NCI-H128 (cell line): Measurements from ENCODE around the gene CYREN.

ENCODE experiments used
- DNase-seq: peaks from one replicate; lab custom pipeline; 2025; ENCODE audit not compliant: unreplicated experiment; lab: John Stamatoyannopoulos, UW

Gene CYREN

GRCh38 chr7:135197906-135198655, 27.6 kb upstream of the CYREN start:
- no peak for DNase-seq

DNA sequence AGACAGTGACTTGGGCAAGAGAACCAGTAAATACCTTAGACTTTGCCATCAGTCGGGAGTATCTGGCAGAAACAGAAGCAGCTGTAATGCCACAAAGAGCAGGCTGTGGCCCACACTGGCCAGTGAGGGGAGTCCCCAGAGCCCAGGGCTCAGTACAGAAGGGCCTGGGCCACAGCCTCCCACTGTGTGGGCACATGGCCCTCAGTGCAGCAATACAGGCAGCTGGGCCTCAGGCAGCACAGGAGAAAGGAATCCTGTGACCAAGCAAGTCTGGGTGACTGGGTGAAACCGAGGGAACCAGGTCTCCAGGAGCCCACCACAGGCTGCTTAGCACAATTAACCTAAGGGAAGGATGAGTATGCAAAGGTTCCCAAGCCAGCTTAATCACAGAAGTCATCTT, 26.8 kb upstream of the CYREN start:
- DNase-seq, result no peak

DNA sequence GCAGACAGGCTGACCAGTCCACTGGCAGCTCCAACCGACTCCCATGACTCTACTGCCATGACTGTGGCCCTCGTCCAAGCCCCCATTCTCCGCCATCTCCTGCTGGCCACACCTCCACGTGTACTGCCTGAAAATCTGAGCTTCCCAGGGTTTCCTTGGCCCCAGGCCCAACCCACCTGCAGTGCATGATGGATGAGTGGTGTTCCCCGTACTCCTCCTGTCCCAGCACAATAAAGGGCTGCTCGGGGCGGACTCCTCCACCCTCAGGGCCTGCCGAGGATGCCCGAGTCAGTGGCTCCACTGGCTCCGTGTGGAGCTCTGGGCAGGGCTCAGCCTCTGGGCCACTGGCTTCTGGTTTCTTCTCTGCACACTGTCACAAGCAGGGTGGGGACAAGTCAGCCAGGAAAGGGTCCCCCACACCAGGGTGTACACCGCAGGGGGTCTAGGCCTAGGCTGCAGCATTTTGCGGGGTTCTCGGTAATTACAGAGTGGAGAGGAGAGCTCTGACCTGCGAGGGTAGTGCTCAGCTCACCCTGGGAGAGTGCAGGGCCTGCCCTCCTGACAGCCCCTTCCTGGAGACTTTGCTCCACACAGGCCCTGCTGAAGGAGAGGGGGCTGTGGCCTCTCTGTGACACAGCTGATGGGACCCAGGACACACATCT, 25.6 kb upstream of the CYREN start:
- no peak for DNase-seq

DNA sequence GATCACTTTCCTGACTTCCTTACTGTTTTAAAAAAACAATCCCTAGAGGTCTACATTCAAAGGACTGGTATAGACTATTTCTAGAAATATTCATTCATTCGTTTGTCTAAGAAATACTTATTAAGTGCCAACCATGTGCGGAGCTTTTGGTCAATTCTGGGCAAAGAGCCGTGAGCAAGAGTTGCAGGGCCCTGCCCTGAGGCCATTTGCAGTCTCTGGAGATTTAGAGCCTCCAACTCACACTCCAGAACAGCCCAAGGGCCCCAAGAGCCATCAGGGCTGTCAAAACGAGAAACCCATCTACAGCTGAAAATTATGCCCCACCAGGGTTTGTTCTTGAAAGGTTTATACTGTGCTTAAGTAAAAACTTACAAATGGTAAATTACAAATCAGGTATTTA, 24.6 kb upstream of the CYREN start:
- DNase-seq, result no peak

DNA sequence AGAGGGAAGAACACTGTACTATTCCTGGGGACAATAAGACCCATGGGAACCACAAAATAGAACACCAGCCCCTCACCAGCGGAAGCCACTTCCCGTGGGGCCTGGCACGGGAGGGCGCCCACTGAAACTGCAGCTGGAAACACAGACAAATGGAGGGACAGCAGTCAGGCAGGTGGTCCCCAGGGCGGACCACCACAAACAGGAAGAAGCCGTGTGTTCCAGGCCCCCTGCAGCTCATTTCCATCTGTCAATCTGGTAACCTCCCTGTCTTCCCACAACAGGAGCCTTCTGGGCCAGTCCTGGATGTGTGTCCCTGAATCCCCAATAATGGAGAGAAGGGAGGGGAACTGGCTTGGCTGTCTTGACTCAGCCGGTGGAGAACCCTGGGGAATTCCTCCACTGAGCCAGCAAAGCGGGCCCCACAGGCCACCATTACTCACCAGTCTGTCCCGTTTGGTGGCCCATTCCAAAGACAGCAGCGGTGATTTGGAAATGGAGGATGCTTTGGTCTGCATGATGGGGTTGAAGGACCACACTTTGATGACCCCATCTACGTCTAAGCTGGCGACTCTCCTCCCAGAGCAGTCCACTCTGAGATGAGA, 24.1 kb upstream of the CYREN start:
- no peak for DNase-seq

DNA sequence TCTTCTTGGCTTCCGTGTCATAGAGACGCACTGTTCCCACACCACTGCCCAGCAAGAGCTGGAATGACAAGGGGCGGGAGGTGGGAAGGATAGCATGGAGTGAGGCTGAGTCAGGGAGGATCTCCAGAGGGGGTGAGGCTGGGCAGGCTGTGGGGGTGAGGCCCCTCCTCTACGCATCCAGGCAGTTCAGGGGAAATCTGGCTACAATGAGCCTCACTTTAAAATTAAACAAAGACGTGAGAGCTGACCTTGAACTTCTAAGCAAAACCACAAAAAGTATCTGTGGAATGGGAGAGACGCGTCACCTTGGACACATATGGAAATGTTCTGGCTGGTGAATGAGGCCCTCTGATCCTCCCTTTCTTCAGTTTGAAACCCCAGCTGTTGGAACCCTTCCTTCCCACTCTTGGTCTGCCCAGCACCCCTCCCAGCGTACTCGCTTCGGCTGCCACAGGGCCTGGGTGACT, 23.1 kb upstream of the CYREN start:
- DNase-seq, result no peak

DNA sequence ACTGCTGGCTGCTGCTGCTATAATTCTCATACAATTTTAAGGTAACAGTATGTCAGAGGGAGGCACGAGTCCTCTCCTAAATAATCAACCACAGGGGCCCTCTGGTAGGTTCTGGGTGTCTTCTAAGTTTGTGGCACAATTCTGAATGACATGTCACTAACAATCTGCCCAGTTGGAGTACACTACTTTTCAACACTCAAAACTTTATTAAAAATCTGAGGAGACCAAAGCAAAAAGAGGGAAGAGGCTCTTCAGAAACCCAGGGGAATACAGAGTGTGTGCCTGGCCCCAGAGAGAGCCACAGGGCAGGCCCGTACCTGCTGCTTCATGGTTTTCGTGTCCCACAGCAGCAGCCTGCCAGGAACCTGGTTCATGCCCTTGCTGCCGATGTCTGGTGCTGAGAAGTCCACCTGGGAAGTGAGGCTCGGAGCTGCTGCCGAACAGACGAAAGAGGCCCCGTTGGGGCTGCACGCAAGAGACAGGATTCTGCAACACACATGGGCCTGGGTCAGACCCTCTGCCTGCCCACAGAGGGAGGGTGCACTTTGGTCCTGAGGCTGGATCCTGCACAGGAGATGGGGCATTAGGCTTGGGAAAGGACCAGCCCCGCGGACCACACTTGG, 22.5 kb upstream of the CYREN start:
- DNase-seq, result no peak

DNA sequence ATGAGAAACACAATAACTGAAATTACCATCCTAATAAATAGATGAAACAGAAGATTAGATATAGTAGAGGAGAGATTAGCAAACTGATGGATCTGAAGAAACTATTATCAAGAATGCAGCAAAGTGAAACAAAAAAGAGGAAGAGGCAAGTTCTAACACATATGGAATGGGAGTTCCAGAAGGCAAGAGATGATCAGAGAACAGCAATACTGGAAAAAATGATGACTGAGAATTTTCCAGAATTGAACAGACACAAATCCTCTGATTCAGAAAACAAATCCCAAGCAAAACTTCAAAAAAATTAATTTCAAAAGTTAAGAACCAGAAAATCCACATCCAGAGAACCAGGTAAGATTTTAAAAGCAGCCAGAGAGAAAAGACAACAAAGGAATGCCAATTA, 20.2 kb upstream of the CYREN start:
- no peak for DNase-seq

GRCh38 chr7:135189961-135190360, 19.5 kb upstream of the CYREN start:
- DNase-seq, result no peak

DNA sequence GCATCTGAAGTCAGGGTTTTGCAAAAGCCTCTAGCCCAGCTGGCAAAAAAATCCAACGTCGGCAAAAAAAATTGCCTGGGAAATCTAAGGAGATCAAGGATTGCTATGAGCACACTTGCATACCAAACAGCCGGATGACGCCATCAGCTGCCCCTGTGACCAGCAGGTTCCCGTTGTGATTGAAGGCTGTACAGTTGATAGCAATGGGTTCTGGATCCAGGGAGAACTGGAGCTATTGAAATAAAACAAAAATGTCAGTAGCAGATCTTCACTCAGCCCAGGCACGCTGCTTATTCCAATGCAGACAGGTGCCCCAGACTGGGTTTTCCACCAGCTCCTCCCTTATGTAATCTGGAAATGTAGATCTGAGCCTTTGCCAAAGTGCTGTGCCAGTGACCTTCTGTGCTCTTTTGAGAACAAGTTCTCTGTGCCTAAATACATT, 18.7 kb upstream of the CYREN start:
- DNase-seq, result no peak

- no peak for DNase-seq
These were observed 17.9 kb upstream of the CYREN start for GRCh38 chr7:135188298-135188984.

- DNase-seq, result no peak
These were observed 16.3 kb upstream of the CYREN start for GRCh38 chr7:135186841-135187253.

GRCh38 chr7:135186261-135186540, 15.7 kb upstream of the CYREN start:
- DNase-seq, result no peak

- DNase-seq, result no peak
These were observed 15.2 kb upstream of the CYREN start for GRCh38 chr7:135185471-135186260.

GRCh38 chr7:135184254-135184841, 13.8 kb upstream of the CYREN start:
- DNase-seq, result no peak

GRCh38 chr7:135183478-135183877, 13.0 kb upstream of the CYREN start:
- no peak for DNase-seq

DNA sequence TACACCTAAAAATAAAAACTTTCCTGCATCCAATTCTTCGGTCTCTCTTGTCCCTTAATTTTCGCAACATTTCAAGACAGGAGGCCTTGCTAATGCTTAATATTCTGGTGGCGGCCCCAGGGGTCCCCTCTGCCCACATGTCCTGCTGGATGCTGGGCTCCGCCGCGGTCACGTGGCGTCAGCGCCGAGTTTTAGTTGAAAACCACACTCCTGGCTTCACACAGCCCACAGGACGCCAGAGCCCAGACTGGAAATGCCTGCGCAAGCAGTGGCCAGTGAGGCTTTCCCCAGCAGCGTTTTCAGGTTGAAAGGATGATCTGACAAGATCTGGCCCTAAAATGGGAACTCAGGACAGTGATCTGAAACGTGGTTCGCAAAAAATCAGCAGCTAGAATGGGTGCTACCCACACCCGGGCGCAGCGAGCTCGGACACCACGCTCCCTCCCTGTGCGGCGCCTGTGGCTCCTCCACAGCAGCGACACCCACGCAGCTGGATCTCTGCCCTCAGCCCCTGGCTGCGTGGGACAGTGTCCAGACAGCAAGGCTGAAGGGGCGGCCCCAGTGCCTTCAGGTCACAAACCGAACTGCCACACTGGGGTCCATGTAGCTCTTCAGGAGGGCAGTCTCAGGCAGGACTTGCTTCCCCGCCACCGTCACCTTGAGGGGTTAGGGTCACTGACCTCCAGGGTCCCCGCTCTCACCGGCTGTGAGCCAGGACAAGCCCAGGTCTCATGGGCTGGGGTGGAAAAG, 11.6 kb upstream of the CYREN start:
- no peak for DNase-seq

DNA sequence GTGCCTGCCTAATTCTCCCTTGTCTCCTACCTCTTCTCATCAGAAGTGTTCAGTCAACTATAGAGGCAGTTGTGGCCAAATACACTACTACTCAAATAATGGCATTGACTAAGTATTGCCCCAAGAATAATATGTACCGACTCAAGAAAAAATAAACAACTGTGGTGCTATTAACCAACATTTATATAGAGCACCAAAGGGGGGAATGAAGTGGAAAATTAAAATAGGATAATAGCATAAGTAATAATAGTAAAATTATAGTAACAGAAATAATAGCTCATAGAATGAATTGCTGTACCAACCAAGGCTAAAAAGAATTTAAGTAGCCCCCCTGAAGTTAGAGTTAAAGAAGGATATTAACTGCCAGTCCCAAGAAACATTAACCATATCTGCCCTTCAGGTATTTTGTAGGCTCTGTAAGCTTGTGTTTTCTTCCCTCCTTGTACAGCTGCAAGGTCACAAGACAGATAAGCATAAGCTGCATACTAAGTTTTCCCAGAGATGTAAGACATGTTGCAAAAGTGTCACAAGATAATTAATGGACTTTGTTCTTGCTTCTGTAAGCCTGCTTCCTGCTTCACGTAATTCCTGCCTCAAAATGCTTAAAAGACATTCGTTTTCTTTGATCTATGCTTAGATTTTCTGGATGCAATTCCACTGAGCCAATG, 10.9 kb upstream of the CYREN start:
- DNase-seq, result no peak

DNA sequence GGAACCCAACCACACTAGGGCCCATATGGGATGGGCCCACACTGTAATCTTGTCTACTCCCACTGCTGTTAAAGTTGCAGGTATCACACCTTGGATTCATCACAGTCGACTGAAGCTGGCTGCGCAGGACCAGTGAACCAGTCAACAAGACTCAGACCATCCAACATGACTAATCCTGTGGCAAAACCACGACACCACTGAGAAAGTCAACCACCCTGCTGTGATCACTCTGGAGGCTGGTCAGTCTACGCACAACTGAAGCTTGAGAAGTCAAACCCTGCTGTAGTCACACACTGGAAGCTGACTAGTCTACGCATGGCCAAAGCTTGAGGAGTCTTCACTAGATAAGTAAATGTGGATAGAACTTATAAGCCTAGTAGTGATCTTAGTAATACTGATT, 9.6 kb upstream of the CYREN start:
- no peak for DNase-seq
